Activated CD8-positive, alpha-beta memory T cell treated with anti-CD3 and anti-CD28 coated beads, Interleukin-2, amount 50 U/mL, for 24 hours (primary cell): Measurements from ENCODE around the gene MAMLD1.

Experiments
- DNase-seq: peaks from one replicate; pipeline ENCODE4 v3.0.0-alpha.2; 2020; ENCODE audit errors: extremely low read depth

Gene MAMLD1

DNA sequence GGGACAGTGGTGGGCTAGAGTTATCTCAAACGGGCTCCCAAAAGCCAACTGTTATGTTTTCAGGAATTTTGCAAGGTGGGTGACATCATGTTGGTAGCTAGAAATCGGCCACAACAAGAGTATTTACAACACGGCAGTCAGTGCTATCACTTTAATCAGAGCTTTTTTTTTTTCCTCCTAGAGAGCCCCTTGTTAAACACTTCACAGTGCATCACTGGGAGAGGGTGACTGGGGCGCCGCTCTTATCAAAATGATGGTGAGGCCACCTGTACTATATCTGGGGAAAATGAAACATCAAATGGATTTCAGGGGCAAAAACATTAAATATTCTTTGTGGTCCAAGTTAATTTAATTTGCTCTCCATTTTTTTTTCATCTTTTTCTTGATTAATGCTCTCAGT is 44.9 kb downstream of the MAMLD1 start:
- DNase-seq, result no peak

DNA sequence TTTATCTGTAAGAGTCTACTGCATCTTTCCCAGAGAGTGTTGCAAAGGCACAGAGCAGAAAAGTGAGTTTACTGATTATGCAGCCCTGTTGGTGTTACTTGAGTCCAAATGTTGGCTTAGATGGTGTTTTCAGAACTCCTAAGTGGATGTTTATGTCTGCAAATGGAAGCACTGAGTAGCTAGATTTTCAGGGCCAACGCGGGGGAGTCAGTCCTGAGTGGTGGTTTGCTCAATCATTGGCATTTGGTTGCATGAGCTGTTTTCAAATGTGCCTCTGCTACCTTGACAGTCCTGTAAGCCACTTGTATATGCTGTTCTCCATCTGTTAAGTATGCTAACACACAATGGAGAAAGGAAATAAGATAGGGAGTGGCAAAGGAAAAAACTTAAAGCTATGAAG is 45.4 kb downstream of the MAMLD1 start:
- no peak for DNase-seq

DNA sequence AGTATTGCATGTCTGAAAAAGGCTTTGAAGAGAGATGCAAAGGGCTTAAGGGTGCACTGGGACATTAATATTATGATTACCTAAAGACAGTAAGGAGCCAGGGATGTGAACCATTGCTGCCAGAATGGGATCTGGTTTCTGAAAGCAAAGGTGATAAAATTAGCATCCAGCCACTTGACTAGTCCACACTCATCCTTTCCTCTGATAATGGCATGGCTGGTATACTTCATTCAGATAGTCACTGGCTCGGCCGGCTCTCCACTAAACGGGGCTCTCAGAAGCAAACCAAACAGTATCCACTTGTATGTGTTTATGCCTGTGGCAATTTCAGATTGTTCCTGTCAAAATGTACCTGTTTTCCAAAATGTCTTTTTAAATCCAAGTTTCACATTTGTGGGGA is 46.4 kb downstream of the MAMLD1 start:
- DNase-seq, result no peak

DNA sequence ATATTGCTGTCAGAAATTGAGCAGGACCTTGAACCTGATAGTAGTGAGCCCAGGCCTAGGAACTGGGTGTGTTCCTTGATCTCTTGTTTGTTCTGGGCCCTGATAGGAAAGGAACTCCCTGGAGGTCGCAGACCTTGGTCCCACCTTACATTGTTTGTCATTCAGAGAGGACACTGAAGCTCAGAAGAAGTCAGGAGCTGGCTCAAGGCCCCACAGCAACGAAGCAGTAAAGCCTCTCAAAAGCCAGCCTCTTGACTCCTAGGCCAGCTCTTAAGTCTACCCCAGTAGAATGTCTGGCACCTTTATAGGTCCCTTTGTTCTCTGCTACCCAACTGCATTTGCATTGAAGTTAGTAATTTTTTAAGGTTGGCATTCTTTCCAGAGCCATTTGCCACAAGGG is 46.8 kb downstream of the MAMLD1 start:
- no peak for DNase-seq

DNA sequence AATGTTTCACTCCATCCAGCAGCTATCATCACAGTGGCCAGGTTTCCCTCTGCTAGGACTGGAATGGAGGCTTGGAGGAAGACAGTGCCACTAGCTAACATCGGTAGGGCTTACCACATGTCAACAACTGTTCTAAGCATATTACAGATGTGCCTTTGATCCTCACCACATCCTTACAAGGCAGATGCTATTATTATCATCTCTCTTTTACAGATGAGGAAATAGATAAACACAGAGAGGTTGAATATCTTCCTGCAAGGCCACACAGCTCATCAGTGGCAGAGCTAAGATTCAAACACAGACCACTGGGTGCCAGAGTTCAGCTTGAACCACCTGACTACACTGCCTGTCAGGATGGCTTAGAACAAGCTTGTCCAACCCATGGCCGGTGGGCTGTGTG is 47.4 kb downstream of the MAMLD1 start:
- DNase-seq, result no peak

DNA sequence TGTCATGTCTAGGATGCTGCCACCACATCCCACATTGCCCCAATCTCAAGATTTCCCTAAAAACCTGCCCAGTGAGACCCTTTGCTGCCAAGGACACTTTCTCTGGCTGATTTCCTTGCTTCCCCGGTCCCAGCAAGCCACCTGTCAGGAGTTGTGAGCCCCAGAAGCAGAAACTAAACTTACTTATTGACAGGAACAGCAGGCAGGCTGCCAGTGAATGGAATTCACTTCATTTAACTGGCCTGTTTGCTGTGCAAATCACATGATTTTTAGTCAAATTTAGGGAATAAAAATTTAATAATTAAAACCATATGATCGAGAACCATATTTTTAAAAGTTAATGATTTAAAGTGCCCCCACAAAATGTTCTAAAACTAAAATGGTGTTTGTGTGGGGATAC is 48.5 kb downstream of the MAMLD1 start:
- DNase-seq, result no peak

DNA sequence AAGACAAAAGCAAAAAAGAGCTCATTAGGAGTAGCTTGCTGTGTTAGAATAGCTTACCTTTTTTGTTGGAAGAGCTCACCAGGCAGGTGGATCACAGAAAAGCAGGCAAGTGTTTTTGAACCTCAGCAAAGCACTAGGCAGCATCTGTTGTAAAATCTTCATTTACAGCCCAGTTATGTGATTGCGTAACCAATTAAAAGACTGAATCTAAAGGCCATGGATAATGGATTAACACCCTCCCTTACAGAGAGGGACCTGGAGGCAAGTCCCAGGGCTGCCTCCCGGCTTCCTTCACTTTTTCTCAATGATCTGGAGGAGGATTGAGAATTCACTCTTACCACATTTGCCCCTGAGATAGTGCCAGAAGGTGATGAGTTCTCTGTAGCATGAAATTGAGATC is 51.1 kb downstream of the MAMLD1 start:
- DNase-seq, result no peak

DNA sequence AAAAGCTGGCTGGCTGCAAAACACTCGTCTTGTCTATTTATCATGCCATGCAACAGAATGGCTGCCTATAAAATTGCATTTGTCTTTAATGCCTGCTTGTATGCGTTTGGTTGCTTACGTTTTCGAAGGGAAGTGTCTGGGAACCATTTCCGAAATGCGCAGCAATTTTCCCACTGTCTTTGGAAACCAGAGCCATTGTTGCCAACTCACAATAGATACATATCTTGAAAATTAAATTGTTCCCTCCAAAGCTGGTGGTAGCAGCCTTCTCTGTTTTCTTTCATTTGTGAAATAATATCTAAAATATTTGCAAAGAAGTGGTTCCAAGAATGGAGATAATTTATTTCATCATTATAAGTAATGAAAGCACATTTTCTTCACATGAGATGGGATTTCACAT is 53.4 kb downstream of the MAMLD1 start:
- no peak for DNase-seq

DNA sequence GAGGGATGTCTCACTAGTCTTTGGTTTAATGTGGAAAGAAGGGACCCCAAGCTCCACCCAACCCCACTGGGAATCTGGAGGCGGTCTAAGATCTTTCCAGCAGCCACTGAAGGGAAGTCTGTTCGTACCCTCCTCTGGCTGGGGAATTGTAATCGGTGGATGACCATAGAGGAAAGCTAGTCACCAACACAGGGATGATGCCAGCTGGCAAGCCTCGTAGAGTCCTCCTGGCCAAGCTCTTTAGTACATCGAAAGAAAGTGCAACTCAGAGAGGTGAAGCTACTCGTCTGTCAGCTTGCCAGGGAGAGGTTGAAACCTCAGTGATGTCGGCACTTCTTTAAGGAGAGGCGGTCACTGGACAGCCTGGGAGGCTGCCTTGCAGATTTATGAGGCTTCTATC is 58.7 kb downstream of the MAMLD1 start:
- DNase-seq, result no peak

DNA sequence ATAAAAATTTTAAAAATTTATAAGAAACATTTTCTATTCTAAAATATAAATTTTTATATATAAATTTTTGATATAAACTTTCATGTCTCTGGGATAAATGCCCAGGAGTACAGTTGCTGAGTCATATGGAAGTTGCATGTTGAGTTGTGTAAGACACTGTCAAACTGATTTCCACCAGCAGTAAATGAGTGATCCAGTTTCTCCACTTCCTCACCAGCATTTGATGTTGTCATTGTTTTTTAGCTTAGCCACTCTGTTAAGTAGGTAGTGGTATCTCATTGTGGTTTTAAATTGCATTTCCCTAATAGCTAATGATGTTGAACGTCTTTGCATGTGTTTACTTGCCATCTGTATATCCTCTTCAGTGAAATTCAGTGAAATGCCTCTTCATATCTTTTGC is 66.5 kb downstream of the MAMLD1 start:
- no peak for DNase-seq

DNA sequence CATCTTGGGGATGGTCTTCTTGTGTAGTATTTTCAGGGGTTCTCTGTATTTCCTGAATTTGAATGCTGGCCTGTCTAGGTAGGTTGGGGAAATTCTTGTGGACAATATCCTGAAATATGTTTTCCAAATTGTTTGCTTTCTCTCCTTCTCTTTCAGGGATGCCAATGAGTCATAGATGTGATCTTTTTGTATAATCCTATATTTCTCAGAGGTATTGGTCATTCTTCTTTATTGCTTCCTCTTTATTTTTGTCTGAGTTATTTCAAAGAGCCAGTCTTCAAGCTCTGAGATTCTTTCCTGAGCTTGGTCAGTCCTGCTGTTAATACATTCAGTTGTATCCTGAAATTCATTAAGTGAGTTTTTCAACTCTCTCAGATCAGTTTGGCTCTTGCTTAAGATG is 73.1 kb downstream of the MAMLD1 start:
- DNase-seq, result no peak

DNA sequence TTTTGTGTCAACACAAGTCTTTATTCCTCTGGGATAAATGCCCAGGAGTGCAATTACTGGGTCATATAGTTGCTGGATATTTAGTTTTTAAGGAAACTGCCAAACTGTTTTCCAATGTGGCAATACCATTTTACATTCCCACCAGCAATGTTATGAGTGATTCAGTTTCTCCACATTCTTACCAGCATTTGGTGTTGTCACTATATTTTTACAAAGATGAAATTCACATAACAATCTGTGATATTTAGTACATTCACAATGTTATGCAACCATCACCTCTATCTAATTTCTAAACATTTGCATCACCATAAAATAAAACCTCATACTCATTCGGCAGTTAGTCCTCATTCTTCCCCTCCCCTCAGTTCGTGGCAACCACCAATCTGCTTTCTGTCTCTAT is 75.0 kb downstream of the MAMLD1 start:
- no peak for DNase-seq

DNA sequence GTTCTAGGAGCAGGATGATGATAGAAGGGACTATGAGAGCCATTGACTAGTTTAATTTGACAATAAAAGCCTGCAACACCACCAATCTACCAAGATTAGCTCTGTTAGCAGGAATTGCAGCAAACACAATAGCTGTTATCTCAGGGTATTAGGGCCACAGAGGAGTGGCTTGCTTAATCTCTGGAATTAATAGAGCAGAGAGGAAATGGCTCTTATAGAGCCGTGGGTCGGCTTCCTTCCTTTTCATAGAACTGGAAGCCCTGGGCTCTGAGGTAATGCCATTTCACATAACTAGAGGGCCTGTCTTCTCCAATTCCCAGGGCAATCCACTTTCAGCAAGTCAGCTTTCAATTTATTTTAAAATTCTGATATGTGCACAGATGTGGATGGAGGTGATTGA is 83.0 kb downstream of the MAMLD1 start:
- no peak for DNase-seq

DNA sequence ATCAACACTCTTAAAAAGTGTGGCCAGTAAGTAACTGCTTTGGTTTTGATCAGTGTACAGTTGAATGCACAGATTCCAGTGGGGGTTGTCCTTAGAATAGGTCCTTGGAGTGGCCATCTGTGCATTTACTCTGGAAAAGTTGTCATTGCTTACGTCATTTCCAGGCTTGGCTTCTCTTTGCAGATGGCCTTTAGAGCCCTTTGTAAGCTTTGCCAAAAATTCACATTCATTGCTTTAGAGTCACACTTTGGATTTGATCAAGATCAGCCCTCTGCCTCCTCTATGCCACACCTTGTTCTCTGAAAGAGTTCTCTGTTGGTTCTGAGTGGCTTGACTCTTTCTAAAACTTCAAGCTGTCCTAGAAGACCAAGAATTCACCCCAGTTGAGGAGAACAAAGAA is 83.9 kb downstream of the MAMLD1 start:
- DNase-seq, result no peak

DNA sequence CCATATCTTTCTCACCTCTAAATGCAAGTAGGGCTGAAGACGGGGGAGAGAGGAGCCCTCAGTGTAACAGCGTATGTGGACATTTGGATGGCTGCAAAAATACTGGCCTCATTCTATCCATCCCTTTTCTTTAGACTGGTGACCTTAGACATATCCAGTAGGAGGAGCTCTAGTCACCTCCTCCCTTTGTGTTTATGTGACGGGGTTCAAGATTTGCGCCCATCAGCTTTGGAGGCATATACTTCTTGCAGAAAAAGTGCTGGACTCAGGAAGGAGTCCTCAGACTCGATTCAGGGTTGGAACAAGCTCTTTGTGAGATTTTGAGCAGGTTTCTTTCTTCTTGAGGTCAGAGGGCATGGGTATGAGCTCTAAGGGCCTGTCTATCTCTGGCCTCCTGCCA is 86.2 kb downstream of the MAMLD1 start:
- no peak for DNase-seq

DNA sequence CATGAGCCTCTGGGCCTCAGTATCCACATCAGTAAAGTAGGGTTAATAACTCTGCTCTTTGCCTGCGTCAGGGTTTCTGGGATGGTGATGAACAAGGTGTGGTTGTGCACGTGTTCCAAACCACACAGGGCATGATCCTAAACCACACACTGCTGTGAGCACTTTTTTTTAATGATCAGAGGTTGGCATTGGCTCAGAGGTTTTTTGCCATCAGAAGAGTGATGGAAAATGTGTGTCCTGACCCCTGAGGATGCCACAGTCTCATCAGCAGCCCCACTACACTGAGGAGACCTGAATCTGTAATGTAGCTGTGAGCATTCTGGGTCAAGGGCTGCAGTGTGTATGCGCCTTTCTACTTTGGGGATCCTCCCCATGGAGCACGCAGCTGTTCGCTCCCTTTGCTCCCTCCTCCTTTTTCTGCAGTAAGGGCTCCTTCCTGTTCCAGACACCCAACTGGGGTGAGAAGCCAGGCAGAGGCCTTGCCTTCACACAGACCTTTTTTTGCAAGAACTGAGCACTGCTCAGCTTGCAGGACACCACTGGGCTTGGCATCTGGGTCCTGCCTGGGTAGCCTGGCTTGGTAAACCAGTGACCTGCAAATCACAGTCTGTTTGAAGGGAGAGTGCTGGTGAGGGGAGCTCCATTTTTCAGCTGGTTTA is 87.5 kb downstream of the MAMLD1 start:
- no peak for DNase-seq

DNA sequence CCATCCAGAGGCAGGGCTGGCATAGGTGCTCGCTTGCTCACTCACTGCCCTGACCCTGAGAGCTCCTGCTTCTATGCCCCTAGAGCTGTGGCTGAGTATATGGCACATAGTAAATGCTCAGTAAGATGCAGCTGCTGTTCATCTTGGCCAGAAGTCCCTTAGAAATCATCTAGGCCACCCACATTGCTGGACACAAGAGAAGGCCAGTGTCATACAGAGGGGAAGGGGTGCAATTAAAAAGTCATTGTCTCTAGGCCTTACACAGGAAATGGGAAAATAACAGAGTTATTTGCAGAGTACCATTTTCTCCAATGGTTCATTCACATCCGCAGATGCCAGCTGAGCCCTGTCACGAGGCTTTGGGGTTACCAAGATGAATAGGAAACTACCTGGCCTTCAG is 88.8 kb downstream of the MAMLD1 start:
- no peak for DNase-seq

DNA sequence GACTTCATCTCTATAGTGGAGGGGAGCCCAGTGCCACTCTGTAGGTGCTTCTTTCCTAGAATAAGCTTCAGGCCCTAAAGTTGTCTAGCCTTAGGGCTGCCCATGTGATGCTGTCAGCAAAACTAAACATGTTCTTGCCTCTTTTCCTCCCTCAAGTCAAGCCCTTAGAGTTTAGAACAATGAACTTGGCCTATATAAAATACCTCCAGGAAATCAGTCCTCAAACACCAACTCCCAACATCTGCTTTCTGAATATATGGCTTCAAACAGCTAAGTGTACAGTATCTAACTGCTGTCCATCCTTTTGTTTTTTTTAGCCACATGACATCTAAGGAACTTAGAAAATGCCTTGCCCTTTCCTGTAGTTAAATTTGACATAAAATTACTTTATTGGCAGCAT is 91.0 kb downstream of the MAMLD1 start:
- no peak for DNase-seq

DNA sequence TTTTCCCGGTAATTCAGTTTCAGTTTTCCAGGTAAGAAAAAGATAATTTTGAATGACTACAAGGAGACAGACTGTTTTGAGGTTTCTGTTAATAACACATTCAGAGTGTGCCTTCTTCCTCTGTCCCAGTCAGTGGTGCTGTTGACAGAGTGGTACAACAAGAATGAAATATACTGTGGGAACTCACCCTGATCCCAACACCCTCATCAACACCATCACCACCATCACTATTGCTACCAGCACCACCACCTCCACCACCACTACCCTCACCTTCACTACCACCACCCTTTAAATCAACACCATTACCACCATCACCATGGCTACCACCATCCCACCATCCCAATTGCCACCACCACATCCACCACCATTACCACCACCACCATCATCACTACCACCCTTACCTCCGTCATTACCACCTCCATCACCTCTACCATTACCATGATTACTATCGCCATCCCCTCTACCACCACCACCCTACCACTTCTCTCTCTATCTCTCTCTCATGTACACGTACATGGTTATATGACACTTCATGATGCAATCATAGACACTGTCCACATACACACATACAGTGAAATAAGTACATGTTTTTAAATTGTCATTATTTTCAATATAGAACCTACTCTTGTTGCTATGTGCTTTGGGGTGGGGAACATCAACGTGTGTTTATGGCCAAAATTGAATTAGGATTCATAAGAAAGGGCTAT is 91.5 kb downstream of the MAMLD1 start:
- no peak for DNase-seq

DNA sequence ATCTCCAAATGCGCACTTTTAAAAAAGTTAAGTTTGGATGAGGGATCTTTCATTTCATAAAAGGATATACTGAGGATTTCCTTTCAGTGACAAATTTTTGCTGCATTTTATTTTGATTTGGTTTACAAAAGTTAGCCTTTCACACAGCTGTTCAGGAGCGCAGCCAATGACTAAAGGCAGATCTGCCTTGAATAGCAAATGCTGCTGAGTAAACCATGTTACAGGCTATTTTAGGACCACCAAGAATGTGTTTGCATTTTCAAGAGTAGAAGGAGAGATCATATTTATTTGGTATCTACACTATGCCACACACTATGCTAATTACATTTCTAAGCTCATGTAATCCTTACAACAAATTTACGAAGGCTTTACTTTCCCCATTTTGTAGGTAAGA is 92.1 kb downstream of the MAMLD1 start:
- no peak for DNase-seq

DNA sequence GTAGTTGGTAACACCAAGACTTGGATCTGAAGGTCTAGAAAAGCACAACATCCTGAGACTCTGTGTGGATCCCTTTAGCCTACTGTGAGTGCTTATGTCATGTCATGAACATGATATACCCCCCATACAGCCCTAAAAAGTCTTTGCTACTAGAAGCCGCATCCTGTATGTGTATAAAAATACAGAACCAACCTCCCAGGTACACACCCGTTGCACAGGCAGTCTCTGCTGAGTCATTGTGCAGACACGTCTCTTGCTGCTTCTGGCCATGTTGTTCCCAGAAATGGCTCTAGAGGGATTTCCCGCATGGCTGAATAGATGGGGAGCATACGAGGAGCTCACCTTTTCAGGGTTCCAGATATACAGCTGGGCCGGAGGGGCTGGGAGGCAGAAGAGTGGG is 93.3 kb downstream of the MAMLD1 start:
- no peak for DNase-seq

DNA sequence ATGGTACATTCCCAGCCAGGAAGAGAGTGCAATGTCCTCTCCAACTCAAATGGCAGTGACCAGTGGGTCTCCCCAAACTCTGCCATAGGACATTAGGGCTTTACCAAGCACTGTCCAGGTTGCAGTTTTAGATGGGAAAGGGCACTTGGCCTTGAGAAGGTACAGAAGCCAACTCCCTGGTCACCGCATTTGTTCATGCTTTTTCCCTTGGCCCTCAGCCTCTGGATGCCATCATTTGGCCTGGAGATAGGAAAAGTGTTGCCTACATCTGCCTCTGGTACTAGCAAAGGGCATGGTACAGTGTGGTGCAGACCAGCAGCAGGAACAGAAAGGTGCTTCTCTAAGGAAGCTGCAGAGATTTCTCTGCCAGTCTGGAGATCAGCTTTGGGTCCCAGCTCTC is 93.8 kb downstream of the MAMLD1 start:
- DNase-seq, result no peak

DNA sequence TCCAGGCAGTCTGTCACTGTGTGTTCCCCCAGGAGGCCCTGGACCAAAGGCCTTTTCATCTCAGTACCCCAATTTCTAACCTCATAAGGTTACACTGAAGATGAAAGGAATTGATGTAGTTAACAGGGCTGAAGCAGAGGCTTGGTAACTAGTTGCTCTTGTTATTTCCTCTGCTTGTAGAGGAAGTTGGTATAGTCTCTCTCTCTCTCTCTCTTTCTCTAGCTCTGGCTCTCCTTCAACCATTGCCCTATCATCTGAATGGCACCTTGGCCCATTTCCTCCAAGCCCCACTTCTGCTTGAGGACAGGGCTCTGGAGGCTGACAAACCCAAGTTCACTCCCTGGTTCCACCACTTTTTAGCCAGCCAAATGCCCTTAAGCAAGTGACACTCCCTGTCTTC is 96.1 kb downstream of the MAMLD1 start:
- DNase-seq, result no peak

DNA sequence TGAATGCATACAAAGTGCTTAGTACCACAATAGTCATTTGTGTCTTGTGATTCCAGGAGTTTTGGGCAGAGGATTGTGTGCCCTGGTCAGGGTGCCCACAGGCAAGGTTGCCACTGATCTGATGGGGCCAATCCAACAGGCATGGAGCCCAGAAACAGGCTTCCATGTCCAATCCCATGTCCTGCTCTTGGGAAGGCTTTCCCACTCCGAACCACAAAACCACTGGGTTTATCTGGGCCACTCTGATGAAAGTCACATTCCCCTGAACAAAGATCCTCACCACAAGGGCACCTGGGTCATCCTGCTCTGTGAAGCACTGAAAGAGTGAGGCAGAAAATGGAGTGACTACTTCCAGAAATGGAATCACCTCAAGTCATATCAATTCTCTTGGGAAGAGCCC is 96.9 kb downstream of the MAMLD1 start:
- no peak for DNase-seq
